Epidermal melanocyte (primary cell): ENCODE data around the gene KAZN.

Experiments
- DNase-seq: peaks from one replicate; pipeline ENCODE4 v3.0.0; 2011; ENCODE audit warnings: low spot score; ENCODE audit not compliant: insufficient read length

Gene KAZN

GRCh38 chr1:14901371-14901954 is 303.0 kb downstream of the KAZN start:
- DNase-seq: no peak

GRCh38 chr1:14903922-14904321 is 305.4 kb downstream of the KAZN start:
- no peak for DNase-seq

GRCh38 chr1:14906665-14907064 is 308.2 kb downstream of the KAZN start:
- no peak for DNase-seq

- no peak for DNase-seq
These were observed 308.9 kb downstream of the KAZN start for GRCh38 chr1:14907416-14907815.

GRCh38 chr1:14909273-14909672 is 310.8 kb downstream of the KAZN start:
- no peak for DNase-seq

- no peak for DNase-seq
These were observed 311.5 kb downstream of the KAZN start for GRCh38 chr1:14909920-14910460.

- DNase-seq: peak; percentile 71
These were observed 312.7 kb downstream of the KAZN start for GRCh38 chr1:14910984-14911721.

GRCh38 chr1:14912839-14913481 is 314.5 kb downstream of the KAZN start:
- DNase-seq: no peak

GRCh38 chr1:14913482-14914177 is 315.1 kb downstream of the KAZN start:
- DNase-seq: no peak

- DNase-seq: no peak
These were observed 316.0 kb downstream of the KAZN start for GRCh38 chr1:14914351-14914988.

GRCh38 chr1:14915356-14916054 is 317.0 kb downstream of the KAZN start:
- no peak for DNase-seq

- DNase-seq: no peak
These were observed 320.8 kb downstream of the KAZN start for GRCh38 chr1:14919289-14919688.

GRCh38 chr1:14919751-14920150 is 321.3 kb downstream of the KAZN start:
- DNase-seq: no peak

- DNase-seq: no peak
These were observed 322.6 kb downstream of the KAZN start for GRCh38 chr1:14921057-14921456.

- no peak for DNase-seq
These were observed 324.6 kb downstream of the KAZN start for GRCh38 chr1:14922942-14923726.

- DNase-seq: peak; percentile 97
These were observed 325.4 kb downstream of the KAZN start for GRCh38 chr1:14923727-14924452.

GRCh38 chr1:14924455-14925331 is 326.2 kb downstream of the KAZN start:
- peak; percentile 82 for DNase-seq
